NCI-H2227 (cell line): ENCODE results near the gene CCNDBP1.
"Not testable (repeated sequence)": the region's sequence is repeated elsewhere in the genome, so short reads cannot be mapped to it uniquely, and the experiment has no call there.

Source experiments
- DNase-seq: peaks from one replicate; lab custom pipeline; 2025; ENCODE audit not compliant: unreplicated experiment; lab: John Stamatoyannopoulos, UW

CCNDBP1 gene

GRCh38 chr15:43214592-43215295, 29.5 kb downstream of the CCNDBP1 start:
- no peak for DNase-seq

- no peak for DNase-seq
These were observed 30.8 kb downstream of the CCNDBP1 start for GRCh38 chr15:43215961-43216360.

GRCh38 chr15:43218908-43219706, 33.9 kb downstream of the CCNDBP1 start:
- no peak for DNase-seq

- no peak for DNase-seq
These were observed 35.0 kb downstream of the CCNDBP1 start for GRCh38 chr15:43219929-43220928.

GRCh38 chr15:43220991-43221403, 35.8 kb downstream of the CCNDBP1 start, which contains the start of gene EPB42:
EPB42 (minus strand) TSS chr15:43221018; CDS start chr15:43220825, 193 bp downstream.
- no peak for DNase-seq

- no peak for DNase-seq
These were observed 36.2 kb downstream of the CCNDBP1 start for GRCh38 chr15:43221422-43221821.

- DNase-seq, result peak; percentile 46
These were observed 40.2 kb downstream of the CCNDBP1 start for GRCh38 chr15:43225201-43225949.

- DNase-seq, result not testable (repeated sequence)
These were observed 40.7 kb downstream of the CCNDBP1 start for GRCh38 chr15:43225950-43226255.

GRCh38 chr15:43226436-43227305, 41.5 kb downstream of the CCNDBP1 start:
- DNase-seq, result peak; percentile 30

GRCh38 chr15:43229977-43230376, 44.8 kb downstream of the CCNDBP1 start:
- DNase-seq, result no peak

- DNase-seq, result no peak
These were observed 45.5 kb downstream of the CCNDBP1 start for GRCh38 chr15:43230640-43231115.

- DNase-seq, result no peak
These were observed 47.2 kb downstream of the CCNDBP1 start for GRCh38 chr15:43232289-43232874.

- DNase-seq, result no peak
These were observed 50.3 kb downstream of the CCNDBP1 start for GRCh38 chr15:43235536-43235935.

- DNase-seq, result no peak
These were observed 52.8 kb downstream of the CCNDBP1 start for GRCh38 chr15:43237842-43238470.

GRCh38 chr15:43238671-43239131, 53.5 kb downstream of the CCNDBP1 start:
- DNase-seq, result no peak

- DNase-seq, result no peak
These were observed 54.7 kb downstream of the CCNDBP1 start for GRCh38 chr15:43239732-43240491.

- no peak for DNase-seq
These were observed 55.9 kb downstream of the CCNDBP1 start for GRCh38 chr15:43241100-43241499.

GRCh38 chr15:43242616-43243015, 57.4 kb downstream of the CCNDBP1 start:
- no peak for DNase-seq
